Central memory CD8-positive, alpha-beta T cell (primary cell): ENCODE data around the gene KCNH8.
"Not testable (repeated sequence)": the region's sequence is repeated elsewhere in the genome, so short reads cannot be mapped to it uniquely, and the experiment has no call there.

ENCODE experiments used
- ATAC-seq: fragments of 150-1000 bp; cut with Tn5 transposase; replicated peaks from 2 replicates; pipeline ENCODE4 v1.10.0; 2022; ENCODE audit warnings: mild to moderate bottlenecking, moderate FRiP score, moderate number of reproducible peaks; ENCODE audit not compliant: poor library complexity, severe bottlenecking; ENCODE audit errors: extremely low read depth
- DNase-seq, 2 donors: peaks; one replicate each; pipeline ENCODE4 v3.0.0; 2021; ENCODE audit warnings: low spot score in 2 of 2
- H3K27ac Mint-ChIP-seq: one replicate; pipeline ENCODE4 v1.8.0; 2022; ENCODE audit warnings: low read depth, mild to moderate bottlenecking, moderate library complexity, mixed read lengths
- H3K27me3 Mint-ChIP-seq: one replicate; pipeline ENCODE4 v1.8.0; 2022; ENCODE audit warnings: mixed read lengths
- H3K36me3 Mint-ChIP-seq: one replicate; pipeline ENCODE4 v1.8.0; 2022; ENCODE audit warnings: mild to moderate bottlenecking, moderate library complexity, mixed read lengths; ENCODE audit not compliant: insufficient read depth
- H3K4me1 Mint-ChIP-seq: one replicate; pipeline ENCODE4 v1.8.0; 2022; ENCODE audit warnings: mixed read lengths
- H3K4me3 Mint-ChIP-seq: one replicate; pipeline ENCODE4 v1.8.0; 2022; ENCODE audit warnings: mild to moderate bottlenecking, moderate library complexity, mixed read lengths
- H3K9me3 Mint-ChIP-seq: one replicate; pipeline ENCODE4 v1.8.0; 2022; ENCODE audit warnings: mixed read lengths

Gene KCNH8

GRCh38 chr3:19199131-19199530, 50.8 kb downstream of the KCNH8 start:
- H3K27me3 Mint-ChIP-seq = no peaks in the 10 kb centered on the region
- no peaks in the 10 kb centered on the region for H3K36me3 Mint-ChIP-seq

GRCh38 chr3:19202303-19202702, 54.0 kb downstream of the KCNH8 start:
- ATAC-seq (no peak), DNase-seq (no peak)
- Mint-ChIP-seq H3K4me1 (no peaks in the 10 kb centered on the region), H3K4me3 (no peak overlapping the region), H3K27me3 (no peaks in the 10 kb centered on the region), H3K9me3 (no peaks in the 10 kb centered on the region), H3K36me3 (no peaks in the 10 kb centered on the region), H3K27ac (no peak overlapping the region)

More at GRCh38 chr3:19199131-19199530, 50.8 kb downstream of the KCNH8 start:
- DNase-seq (no peak), ATAC-seq (no peak)
- Mint-ChIP-seq H3K9me3 (no peaks in the 10 kb centered on the region), H3K4me3 (no peak overlapping the region), H3K4me1 (no peaks in the 10 kb centered on the region), H3K27ac (no peak overlapping the region)

GRCh38 chr3:19202754-19203153, 54.4 kb downstream of the KCNH8 start:
- Mint-ChIP-seq H3K36me3 (no peaks in the 10 kb centered on the region), H3K9me3 (no peaks in the 10 kb centered on the region), H3K27me3 (no peaks in the 10 kb centered on the region), H3K4me1 (no peaks in the 10 kb centered on the region), H3K27ac (no peak overlapping the region), H3K4me3 (no peak overlapping the region)
- DNase-seq = no peak
- ATAC-seq = no peak

- Mint-ChIP-seq H3K27me3 (no peaks in the 10 kb centered on the region), H3K4me3 (no peak overlapping the region), H3K27ac (no peak overlapping the region), H3K36me3 (no peaks in the 10 kb centered on the region), H3K9me3 (no peaks in the 10 kb centered on the region), H3K4me1 (no peaks in the 10 kb centered on the region)
- DNase-seq = no peak
- no peak for ATAC-seq
These were observed 58.2 kb downstream of the KCNH8 start for GRCh38 chr3:19206540-19206939.

GRCh38 chr3:19213603-19214220, 65.4 kb downstream of the KCNH8 start:
- Mint-ChIP-seq H3K27me3 (no peaks in the 10 kb centered on the region), H3K27ac (no peak overlapping the region)
- no peak for DNase-seq

GRCh38 chr3:19215427-19215826, 67.1 kb downstream of the KCNH8 start:
- no peaks in the 10 kb centered on the region for H3K4me1 Mint-ChIP-seq
- H3K36me3 Mint-ChIP-seq = no peaks in the 10 kb centered on the region
- no peaks in the 10 kb centered on the region for H3K9me3 Mint-ChIP-seq
- H3K27me3 Mint-ChIP-seq = no peaks in the 10 kb centered on the region
- ATAC-seq (no peak), DNase-seq (no peak)
- no peak overlapping the region for H3K4me3 Mint-ChIP-seq
- no peak overlapping the region for H3K27ac Mint-ChIP-seq

More at GRCh38 chr3:19213603-19214220, 65.4 kb downstream of the KCNH8 start:
- no peak overlapping the region for H3K4me3 Mint-ChIP-seq
- H3K4me1 Mint-ChIP-seq = no peaks in the 10 kb centered on the region
- no peaks in the 10 kb centered on the region for H3K36me3 Mint-ChIP-seq
- no peak for ATAC-seq
- no peaks in the 10 kb centered on the region for H3K9me3 Mint-ChIP-seq

- no peaks in the 10 kb centered on the region for H3K27me3 Mint-ChIP-seq
- no peak overlapping the region for H3K27ac Mint-ChIP-seq
- H3K4me3 Mint-ChIP-seq = no peak overlapping the region
- DNase-seq (no peak), ATAC-seq (no peak)
- H3K4me1 Mint-ChIP-seq = no peaks in the 10 kb centered on the region
- peaks cover 1% of the 10 kb centered on the region for H3K36me3 Mint-ChIP-seq
- no peaks in the 10 kb centered on the region for H3K9me3 Mint-ChIP-seq
These were observed 68.5 kb downstream of the KCNH8 start for GRCh38 chr3:19216669-19217337.

- no peaks in the 10 kb centered on the region for H3K9me3 Mint-ChIP-seq
- H3K36me3 Mint-ChIP-seq = peaks cover 1% of the 10 kb centered on the region
- DNase-seq = no peak
- no peak for ATAC-seq
- no peak overlapping the region for H3K27ac Mint-ChIP-seq
- no peaks in the 10 kb centered on the region for H3K4me1 Mint-ChIP-seq
- no peak overlapping the region for H3K4me3 Mint-ChIP-seq
- H3K27me3 Mint-ChIP-seq = no peaks in the 10 kb centered on the region
These were observed 72.0 kb downstream of the KCNH8 start for GRCh38 chr3:19220311-19220710.

GRCh38 chr3:19221081-19221480, 72.8 kb downstream of the KCNH8 start:
- H3K27me3 Mint-ChIP-seq = no peaks in the 10 kb centered on the region
- no peaks in the 10 kb centered on the region for H3K4me1 Mint-ChIP-seq
- no peaks in the 10 kb centered on the region for H3K9me3 Mint-ChIP-seq
- no peak for DNase-seq
- H3K27ac Mint-ChIP-seq = no peak overlapping the region
- no peak overlapping the region for H3K4me3 Mint-ChIP-seq
- no peak for ATAC-seq
- peaks cover 1% of the 10 kb centered on the region for H3K36me3 Mint-ChIP-seq

- no peaks in the 10 kb centered on the region for H3K4me1 Mint-ChIP-seq
- no peaks in the 10 kb centered on the region for H3K36me3 Mint-ChIP-seq
- no peak for DNase-seq
- H3K27me3 Mint-ChIP-seq = no peaks in the 10 kb centered on the region
- H3K4me3 Mint-ChIP-seq = no peak overlapping the region
- ATAC-seq = no peak
- no peaks in the 10 kb centered on the region for H3K9me3 Mint-ChIP-seq
- no peak overlapping the region for H3K27ac Mint-ChIP-seq
These were observed 78.2 kb downstream of the KCNH8 start for GRCh38 chr3:19226479-19226878.

- ATAC-seq (no peak), DNase-seq (no peak)
- no peaks in the 10 kb centered on the region for H3K9me3 Mint-ChIP-seq
- H3K27me3 Mint-ChIP-seq = no peaks in the 10 kb centered on the region
- H3K4me3 Mint-ChIP-seq = no peak overlapping the region
- no peaks in the 10 kb centered on the region for H3K4me1 Mint-ChIP-seq
- no peak overlapping the region for H3K27ac Mint-ChIP-seq
- H3K36me3 Mint-ChIP-seq = no peaks in the 10 kb centered on the region
These were observed 79.9 kb downstream of the KCNH8 start for GRCh38 chr3:19228167-19228566.

- Mint-ChIP-seq H3K27ac (no peak overlapping the region), H3K4me1 (no peaks in the 10 kb centered on the region), H3K27me3 (no peaks in the 10 kb centered on the region), H3K9me3 (no peaks in the 10 kb centered on the region), H3K36me3 (no peaks in the 10 kb centered on the region), H3K4me3 (no peak overlapping the region)
- ATAC-seq (no peak), DNase-seq (no peak)
These were observed 80.8 kb downstream of the KCNH8 start for GRCh38 chr3:19229086-19229485.

GRCh38 chr3:19229881-19230280, 81.6 kb downstream of the KCNH8 start:
- not testable (repeated sequence) for H3K4me3 Mint-ChIP-seq, DNase-seq, H3K36me3 Mint-ChIP-seq, H3K9me3 Mint-ChIP-seq, H3K27me3 Mint-ChIP-seq, ATAC-seq, H3K27ac Mint-ChIP-seq, H3K4me1 Mint-ChIP-seq
